Fibroblast of skin of left quadriceps (primary cell): Measurements from ENCODE around the gene CTTN.

ENCODE experiments used
- DNase-seq, 2 experiments: peaks; one replicate each; pipeline ENCODE4 v3.0.0-alpha.2; 2013; ENCODE audit warnings: low read depth in 2 of 2

The CTTN gene

GRCh38 chr11:70428701-70429427 is 30.5 kb downstream of the CTTN start:
- no peak for DNase-seq

DNA sequence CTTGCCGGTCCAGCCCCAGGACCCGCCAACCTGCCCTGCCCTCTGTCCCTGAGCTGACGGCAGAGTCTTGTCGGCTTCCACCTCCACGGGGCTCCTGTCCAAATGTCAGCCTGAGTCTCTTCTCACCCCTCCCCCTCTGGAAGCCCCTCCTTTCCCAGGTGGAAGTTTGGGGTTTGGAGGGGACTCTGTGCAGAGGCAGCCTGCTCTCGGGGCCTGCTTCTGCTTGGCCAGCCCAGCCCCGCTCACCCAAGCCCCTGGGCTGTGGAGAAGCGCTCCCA is 31.0 kb downstream of the CTTN start:
- no peak for DNase-seq

- DNase-seq: no peak
Measured at GRCh38 chr11:70429724-70430521, 31.6 kb downstream of the CTTN start.

DNA sequence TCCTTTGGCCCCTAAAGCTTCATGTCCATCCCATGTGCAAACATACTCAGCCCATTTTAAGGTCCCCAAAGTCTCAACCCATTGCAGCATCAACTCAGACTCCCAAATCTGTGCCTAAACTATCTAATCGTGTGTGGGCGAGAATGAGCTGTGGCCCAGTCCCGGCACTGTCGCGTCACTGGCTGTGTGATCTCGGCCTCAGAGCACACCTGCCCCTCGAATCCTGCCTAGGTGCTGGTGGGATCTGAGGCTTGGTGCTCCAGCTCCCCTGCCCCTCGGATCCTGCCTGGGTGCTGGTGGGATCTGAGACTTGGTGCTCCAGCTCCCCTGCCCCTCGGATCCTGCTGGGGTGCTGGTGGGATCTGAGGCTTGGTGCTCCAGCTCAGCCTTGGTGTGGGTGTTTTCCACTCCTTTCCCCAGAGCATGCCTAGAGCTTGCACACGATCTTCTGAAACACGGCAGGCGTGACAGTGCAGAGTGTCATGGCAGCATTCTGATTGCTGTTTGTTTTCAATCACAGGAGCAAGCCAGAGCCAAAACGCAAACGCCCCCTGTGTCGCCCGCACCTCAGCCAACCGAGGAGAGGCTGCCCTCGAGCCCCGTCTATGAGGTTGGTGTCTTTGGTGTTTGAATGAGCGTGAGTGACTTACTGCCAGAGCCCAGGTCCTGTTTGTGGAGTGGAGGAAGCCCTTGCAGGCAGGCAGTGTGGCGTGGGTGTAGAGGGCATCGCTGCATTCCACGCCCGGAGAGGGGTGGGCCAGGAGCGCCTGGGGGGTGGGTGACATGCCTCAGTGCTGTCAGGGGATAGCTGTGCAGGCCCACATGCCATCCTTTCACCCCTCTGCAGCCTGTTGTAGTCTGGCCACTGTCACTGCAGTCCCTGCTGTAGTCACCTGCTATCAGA is 32.6 kb downstream of the CTTN start:
- DNase-seq: no peak

DNA sequence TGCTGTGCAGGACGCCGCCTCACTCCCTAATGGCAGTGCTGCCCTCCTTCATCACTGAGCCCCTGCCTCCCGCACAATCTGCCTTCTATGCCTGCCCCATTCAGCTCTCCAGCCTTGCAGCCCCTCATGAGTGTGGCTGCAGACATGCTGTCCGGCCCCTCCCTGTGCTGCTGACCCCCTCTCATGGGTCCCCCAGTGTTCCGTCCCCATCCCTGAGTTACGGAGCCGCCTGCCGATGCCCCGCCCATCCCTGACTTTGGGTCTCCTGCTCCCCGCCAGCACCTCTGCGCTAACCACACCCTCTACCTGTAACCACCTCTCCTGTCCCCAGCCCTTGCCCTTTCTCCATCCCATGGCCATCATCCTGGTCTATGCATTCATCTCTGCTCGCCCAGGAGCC is 33.3 kb downstream of the CTTN start:
- no peak for DNase-seq

DNA sequence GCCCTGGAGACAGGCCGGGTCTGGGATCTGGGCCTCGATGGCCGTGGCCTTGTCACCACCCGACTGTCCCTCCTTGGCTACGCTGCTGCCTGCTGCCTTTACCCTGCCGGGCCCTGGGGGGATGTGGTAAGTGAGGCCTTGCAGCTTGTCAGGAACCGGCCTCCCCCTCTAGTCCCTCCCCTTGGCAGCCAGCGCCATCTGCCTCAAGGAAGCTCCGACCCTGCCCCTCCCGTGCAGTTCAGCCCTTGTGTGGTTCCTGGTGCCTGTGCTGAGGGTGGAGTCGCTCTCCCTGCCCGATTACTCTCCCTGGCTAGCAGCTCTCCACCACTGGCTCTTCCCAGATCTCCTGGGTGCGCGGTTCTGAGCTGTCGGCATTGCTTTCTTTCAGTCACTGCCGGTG is 33.7 kb downstream of the CTTN start:
- no peak for DNase-seq

DNA sequence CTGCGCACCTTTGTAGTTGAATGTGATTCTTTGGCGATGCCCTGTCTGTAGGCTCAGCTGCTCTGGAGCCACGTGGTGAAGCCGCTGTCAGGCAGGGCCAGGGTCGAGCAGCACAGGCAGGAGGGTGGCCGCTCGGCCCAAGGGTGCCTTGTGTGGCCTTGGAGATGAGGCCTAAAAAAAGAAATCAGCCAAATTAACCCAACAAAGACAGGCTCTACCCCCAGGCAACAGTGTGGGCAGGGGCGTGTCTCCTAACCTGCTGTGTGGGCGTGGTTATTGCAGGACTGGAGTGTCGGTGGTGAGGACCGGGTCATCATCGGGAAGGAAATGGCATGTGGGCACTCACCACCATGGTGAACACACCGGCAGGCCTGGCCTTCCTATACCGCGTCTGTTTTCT is 34.3 kb downstream of the CTTN start:
- no peak for DNase-seq

DNA sequence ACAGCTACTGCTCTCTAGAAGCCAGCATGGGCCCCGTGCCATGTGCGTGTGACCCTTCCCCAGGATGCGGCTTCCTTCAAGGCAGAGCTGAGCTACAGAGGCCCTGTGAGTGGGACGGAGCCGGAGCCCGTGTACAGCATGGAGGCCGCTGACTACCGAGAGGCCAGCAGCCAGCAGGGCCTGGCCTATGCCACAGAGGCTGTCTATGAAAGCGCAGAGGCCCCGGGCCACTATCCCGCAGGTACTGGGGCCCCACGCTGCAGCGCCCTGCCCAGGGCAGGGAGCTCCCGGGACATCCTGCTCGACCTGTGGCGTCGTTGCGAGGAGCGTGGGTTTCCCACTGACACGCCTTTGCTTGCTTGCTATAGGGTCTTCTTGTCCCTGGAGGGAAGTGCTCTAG is 34.7 kb downstream of the CTTN start:
- DNase-seq: no peak

DNA sequence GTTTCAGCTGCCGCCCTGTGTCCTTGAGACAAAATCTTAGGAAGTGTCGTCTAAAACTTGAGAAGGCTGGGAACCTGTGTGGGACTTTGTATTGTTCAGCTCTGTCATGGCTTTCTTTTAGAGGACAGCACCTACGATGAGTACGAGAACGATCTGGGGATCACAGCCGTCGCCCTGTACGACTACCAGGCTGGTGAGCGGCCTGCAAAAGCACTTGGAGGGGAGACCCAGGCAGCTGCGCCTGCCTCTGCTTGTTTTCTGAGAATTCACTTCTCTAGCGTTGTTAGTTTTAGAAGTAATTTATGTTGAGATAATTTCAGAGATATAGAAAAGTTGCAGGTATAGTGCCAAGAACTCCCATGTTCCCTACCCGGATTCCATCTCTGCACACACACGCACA is 35.2 kb downstream of the CTTN start:
- no peak for DNase-seq

- DNase-seq: no peak
Measured at GRCh38 chr11:70433966-70434812, 35.9 kb downstream of the CTTN start.

- DNase-seq: no peak
Measured at GRCh38 chr11:70434813-70435278, 36.5 kb downstream of the CTTN start.

GRCh38 chr11:70435361-70435760 is 37.0 kb downstream of the CTTN start:
- no peak for DNase-seq

DNA sequence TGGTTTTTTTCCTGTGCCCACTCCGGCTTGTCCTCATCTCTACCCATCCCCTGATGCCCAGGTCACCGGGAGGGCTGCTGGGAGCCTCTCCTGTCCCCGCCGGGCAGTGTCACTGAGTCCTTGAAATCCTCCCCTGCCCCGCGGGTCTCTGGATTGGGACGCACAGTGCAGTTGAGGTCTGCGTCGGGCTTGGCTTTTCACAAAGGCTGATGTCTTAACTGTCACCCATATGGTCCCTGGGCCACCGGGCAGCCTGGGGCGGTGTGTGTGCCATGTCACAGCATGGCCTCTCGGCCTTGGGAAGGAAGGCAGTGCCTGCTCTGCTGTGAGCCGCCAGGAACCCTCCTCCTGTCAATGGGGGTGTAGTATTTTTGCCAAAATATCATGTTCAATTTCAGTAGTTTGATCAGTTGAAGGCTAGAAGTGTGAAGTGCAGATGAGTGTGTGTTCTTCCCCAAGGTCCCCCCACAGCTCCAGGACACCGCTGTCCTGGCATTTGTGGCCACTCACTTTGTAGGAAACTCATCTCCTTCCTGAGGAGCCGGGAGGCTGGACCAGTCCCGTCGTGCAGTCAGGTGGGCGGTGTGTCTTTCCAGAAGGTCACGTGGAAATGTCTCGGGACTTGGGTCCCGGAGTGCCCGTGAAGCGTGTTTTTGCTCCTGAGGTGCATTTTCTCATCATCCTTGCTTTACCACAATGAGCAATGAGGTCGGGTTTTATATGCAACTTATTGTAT is 37.6 kb downstream of the CTTN start:
- DNase-seq: no peak

DNA sequence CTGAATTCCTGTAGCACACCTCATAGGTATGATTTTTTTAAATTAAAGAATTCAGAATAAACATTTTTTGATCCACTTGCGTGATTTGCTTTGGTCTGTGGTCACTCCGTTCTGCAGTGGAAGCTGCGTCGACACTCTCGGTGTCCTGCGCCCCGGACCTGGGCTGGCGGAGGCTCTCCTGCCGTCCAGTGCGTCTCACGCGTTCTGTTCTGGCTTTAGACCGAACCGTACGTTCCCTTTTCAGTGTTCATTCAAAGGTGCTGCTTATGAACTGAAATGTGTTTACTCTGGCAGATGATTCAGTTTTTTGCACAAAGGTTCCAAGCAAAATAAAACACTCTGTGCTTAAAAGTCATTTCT is 38.2 kb downstream of the CTTN start:
- DNase-seq: no peak

DNA sequence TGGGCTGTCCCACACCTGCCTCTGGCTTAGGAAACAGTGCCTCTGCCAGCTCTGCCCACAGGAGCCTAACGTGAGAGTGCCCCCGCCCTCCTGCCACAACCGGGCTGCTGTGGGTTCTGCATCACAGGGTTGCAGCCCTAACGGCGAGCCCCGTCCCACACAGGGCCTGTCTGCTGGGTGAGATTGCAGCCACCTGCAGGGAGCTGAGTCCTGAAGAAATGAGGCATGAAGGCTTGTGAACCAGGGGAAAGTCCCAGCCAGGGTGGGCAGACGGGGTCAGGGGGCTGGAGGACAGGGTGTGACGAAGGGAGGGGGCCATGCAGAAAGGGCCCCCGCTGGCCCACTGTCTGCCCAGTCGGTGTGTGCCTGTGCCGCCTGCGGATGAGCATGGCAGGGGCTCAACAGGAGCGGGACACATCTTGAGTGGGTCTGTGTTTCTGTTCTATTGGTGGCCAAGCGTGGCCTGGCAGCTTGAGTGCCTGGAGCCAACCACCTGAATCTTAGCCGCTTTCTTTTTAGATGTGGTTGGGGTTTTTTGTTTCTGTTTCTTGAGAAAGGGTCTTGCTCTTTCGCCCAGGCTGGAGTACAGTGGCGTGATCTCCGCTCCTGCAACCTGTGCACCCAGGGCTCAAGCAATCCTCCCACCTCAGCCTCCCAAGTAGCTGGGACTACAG is 38.9 kb downstream of the CTTN start:
- no peak for DNase-seq

GRCh38 chr11:70440206-70440605 is 41.9 kb downstream of the CTTN start:
- DNase-seq: no peak

- no peak for DNase-seq
Measured at GRCh38 chr11:70443773-70444030, 45.4 kb downstream of the CTTN start.

- DNase-seq: no peak
Measured at GRCh38 chr11:70445091-70445490, 46.8 kb downstream of the CTTN start.

DNA sequence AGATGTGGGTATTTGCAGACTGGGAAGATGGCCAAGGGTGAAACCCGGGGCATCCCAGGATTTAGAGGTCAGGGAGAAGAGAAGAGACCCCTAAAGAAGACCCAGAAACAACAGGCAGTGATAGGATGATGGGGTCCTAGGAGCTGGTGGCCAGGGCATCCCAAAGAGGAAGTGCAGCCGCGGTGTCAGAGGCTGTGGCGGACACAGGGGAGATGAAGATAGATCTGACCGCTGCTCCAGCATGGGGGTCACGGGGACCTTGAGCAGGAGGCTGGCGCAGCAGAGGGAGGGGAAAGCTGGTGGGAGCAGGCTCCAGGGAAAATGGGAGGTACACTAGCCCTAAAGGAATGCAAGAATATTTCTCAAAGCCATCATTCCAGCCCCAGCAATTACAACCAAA is 47.3 kb downstream of the CTTN start:
- no peak for DNase-seq

DNA sequence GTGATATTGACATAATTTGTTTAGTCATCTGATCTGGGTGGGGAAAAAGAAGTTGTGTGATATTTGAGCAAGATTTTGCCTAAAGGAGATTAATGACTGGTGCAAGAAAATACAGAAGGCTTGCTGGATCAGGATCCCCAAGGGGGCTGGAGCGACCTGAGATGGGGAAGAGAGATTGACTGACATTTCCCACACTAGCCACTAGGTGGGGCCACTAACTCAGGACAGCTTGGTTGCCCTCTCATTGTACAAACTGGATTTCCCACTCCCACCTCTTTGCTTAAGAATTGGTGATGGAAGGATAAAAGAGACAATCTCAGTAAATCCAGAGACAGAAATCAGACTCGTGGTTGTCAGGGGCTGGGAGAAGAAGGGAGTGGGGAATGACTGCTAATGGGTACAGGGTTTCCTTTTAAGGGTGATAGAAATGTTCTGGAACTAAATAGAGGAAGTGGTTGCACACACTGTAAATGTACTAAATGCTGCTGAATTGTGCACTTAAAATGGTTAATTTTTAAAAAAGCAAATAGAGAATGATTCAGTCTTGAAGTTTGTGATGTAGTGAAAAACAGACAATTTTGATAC is 50.7 kb downstream of the CTTN start:
- DNase-seq: no peak
